HepG2 (cell line): ENCODE data around the gene LIF. TPM values are rescaled to one million over a fixed set of nuclear protein-coding genes. Genes with fewer than 3 reads are reported as not detected.

ENCODE experiments used
- ATAC-seq: fragments of 200-7000 bp; cut with Tn5 transposase; 3 replicates; pipeline ENCODE4 v1.9.1; 2020; ENCODE audit warnings: mild to moderate bottlenecking, moderate library complexity
- BruUV-seq: library from RNA; stranded (reverse); fragments of 400-500 nt; replicated peaks from 2 replicates; lab custom pipeline; 2021; lab: Mats Ljungman, UMichigan
- CTCF ChIA-PET: fragments of 300-600 bp; formaldehyde crosslinking; extraction: SDS; loops from one replicate; lab custom pipeline; 2021; ENCODE audit warnings: low total read pairs, inconsistent platforms, low intra/inter-chr PET ratio; lab: Yijun Ruan, JAX
- POLR2A ChIA-PET: fragments of 350-600 bp; sonication (Branson Sonifier 250); formaldehyde crosslinking; loops from one replicate; lab custom pipeline; 2020; ENCODE audit warnings: antibody characterized with exemption, inconsistent platforms; lab: Yijun Ruan, JAX
- DNase-seq: peaks from one replicate; pipeline ENCODE4 v3.0.0-alpha.2; 2015; ENCODE audit warnings: low spot score
- FAIRE-seq: peaks from 3 replicates; lab custom pipeline; 2011; peaks lifted over from hg19 to GRCh38; lab: Jason Lieb, UNC
- H2AFZ ChIP-seq: one replicate; pipeline ENCODE4 v1.6.1; 2011; ENCODE audit warnings: low read length, inconsistent platforms
- H3K27ac ChIP-seq: fragments of 300-600 bp; 3 replicates; pipeline ENCODE4 v1.8.0; 2011; ENCODE audit warnings: mixed run types, mild to moderate bottlenecking, mixed read lengths, low read length, inconsistent platforms; ENCODE audit not compliant: insufficient read depth; ENCODE audit errors: extremely low read length
- H3K27me3 ChIP-seq, 2 experiments: fragments of 200-600 bp in 1 of 2; 2 replicates in 1 of 2; 3 replicates in 1 of 2; pipeline versions ENCODE4 v1.6.0 to v1.8.0; 2011; ENCODE audit warnings: low read length in 2 of 2, mild to moderate bottlenecking in 2 of 2, moderate library complexity in 2 of 2, inconsistent platforms in 1 of 2; ENCODE audit not compliant: insufficient read depth in 2 of 2, control insufficient read depth in 1 of 2
- H3K36me3 ChIP-seq, 2 experiments: fragments of 200-600 bp in 1 of 2; replicated peaks in 1 of 2; 2 replicates in 1 of 2; 3 replicates in 1 of 2; pipeline versions ENCODE4 v1.5.1 to v1.8.0; 2011; ENCODE audit warnings: low read length in 2 of 2, inconsistent platforms in 1 of 2; ENCODE audit not compliant: insufficient read depth in 2 of 2, control insufficient read depth in 1 of 2
- H3K4me1 ChIP-seq: 2 replicates; pipeline ENCODE4 v1.5.1; 2012; ENCODE audit warnings: low read length, inconsistent platforms; ENCODE audit not compliant: insufficient read depth
- H3K4me2 ChIP-seq: 2 replicates; pipeline ENCODE4 v1.6.0; 2011; ENCODE audit warnings: low read depth, low read length, inconsistent platforms
- H3K4me3 ChIP-seq, 3 experiments: fragments of 200-600 bp in 1 of 3; sonication (generic), shearing (Covaris generic) in 1 of 3; replicated peaks in 1 of 3; 2 replicates each; pipeline ENCODE4 v1.5.1; 2011 to 2016; ENCODE audit warnings: low read length in 3 of 3, inconsistent platforms in 2 of 3, low read depth in 2 of 3, mild to moderate bottlenecking in 2 of 3, control low read depth in 1 of 3, mixed read lengths in 1 of 3; ENCODE audit not compliant: insufficient read depth in 1 of 3
- H3K79me2 ChIP-seq: one replicate; pipeline ENCODE4 v1.6.1; 2011; ENCODE audit warnings: low read length, inconsistent platforms; ENCODE audit not compliant: insufficient read depth
- H3K9ac ChIP-seq: 2 replicates; pipeline ENCODE4 v1.6.0; 2011; ENCODE audit warnings: mild to moderate bottlenecking, low read depth, low read length, inconsistent platforms; ENCODE audit not compliant: insufficient read depth
- H3K9me3 ChIP-seq: 2 replicates; pipeline ENCODE4 v1.5.1; 2012; ENCODE audit warnings: mild to moderate bottlenecking, low read length
- H4K20me1 ChIP-seq: 2 replicates; pipeline ENCODE4 v1.6.0; 2011; ENCODE audit warnings: inconsistent platforms, mild to moderate bottlenecking, low read length, moderate library complexity; ENCODE audit not compliant: insufficient read depth
- TEAD3 ChIP-seq: optimal IDR thresholded peaks from 2 replicates; pipeline ENCODE3; 2016; ENCODE audit warnings: borderline replicate concordance
- WGBS: methylation state at CpG from one replicate; pipeline ENCODE4 v1.1.6; 2017; ENCODE audit warnings: low lambda C conversion rate; 5-methylcytosine and 5-hydroxymethylcytosine counted together
- in situ Hi-C: cut with HindIII; loops from 2 replicates; pipeline ENCODE4 v1.10.0; 2017; ENCODE audit warnings: low pct_unique_long_range_greater_than_20kb; ENCODE audit not compliant: extremely low pct_ligation_motif_present
- intact Hi-C: fragments of 100-400 bp; cut with micrococcal nuclease; formaldehyde crosslinking; loops from one replicate; pipeline ENCODE4 v1.10.0; 2022; ENCODE audit not compliant: unreplicated experiment
- polyA plus RNA-seq, 8 experiments: library from polyadenylated mRNA; depleted of rRNA in 3 of 8; stranded (reverse) in 7 of 8; unstranded in 1 of 8; fragments of >200 nt; fragmentation: Illumina TruSeq in 4 of 8; extraction: Trizol in 4 of 8; gene quantifications; 2 replicates each; pipeline versions ENCODE4 v1.2.1 to v1.2.3, GENCODE V29; 2011 to 2016; ENCODE audit warnings: low read depth in 4 of 8, missing spikeins in 1 of 8, mixed read lengths in 1 of 8; ENCODE audit not compliant: insufficient read depth in 1 of 8
- total RNA-seq, 5 experiments: library from RNA; depleted of rRNA; stranded (reverse); fragments of >200 nt; fragmentation: Illumina TruSeq; extraction: Trizol; gene quantifications; 2 replicates each; pipeline ENCODE4 v1.2.3, GENCODE V29; 2016; ENCODE audit warnings: low read depth in 1 of 5
- TF ChIP-seq, protein P1 (sequence below): sonication (generic); formaldehyde crosslinking; conservative IDR thresholded peaks from 2 replicates; pipeline ENCODE4 v1.4.0; 2020; ENCODE audit warnings: mild to moderate bottlenecking, missing genetic modification reagents, moderate library complexity
- TF ChIP-seq, protein P2 (sequence below), 2 experiments: sonication (generic) in 1 of 2; formaldehyde crosslinking in 1 of 2; IDR thresholded peaks; 2 replicates each; pipeline versions ENCODE4 v1.5.1 to v1.6.1; 2011 to 2020; ENCODE audit warnings: borderline replicate concordance in 1 of 2, low read depth in 1 of 2, low read length in 1 of 2, mild to moderate bottlenecking in 1 of 2, missing genetic modification reagents in 1 of 2, moderate library complexity in 1 of 2

The LIF gene
- total and polyA plus RNA-seq, 2 of the 13 experiments (the other 11 are each of a cell fraction or from before 2014, with no cell fraction given) = 3.6 to 8.5 TPM

DNA sequence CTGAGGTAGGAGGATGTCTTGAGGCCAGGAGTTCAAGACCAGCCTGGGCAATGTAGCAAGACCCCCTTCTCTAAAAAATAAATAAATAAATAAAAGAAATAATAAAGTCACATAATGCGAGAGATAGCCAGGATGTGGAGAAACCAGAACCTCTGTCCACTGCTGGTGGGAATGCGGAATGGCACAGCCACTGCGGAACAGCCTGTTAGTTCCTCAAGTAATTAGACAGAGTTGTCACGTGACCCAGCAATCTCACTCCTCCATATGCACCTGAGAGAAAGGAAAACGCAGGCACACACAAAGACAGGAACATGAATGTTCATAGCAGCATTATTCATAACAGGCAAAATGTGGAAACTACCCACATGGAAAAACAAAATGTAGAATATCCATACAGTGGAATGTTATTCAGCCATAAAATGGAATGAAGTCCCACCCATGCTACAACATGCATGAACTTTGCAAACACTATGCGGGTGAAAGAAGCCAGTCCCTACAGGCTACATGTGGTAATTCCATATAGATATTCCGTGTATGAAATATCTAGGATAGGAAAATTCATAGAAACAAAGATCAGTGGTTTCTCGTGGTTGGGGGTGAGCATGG, 27.4 kb downstream of the LIF start:
- ATAC-seq (no peak), DNase-seq (no peak), FAIRE-seq (no peak)
- Histone ChIP-seq H3K79me2 (no peaks in the 10 kb centered on the region), H3K4me1 (peaks cover 45% of the 10 kb centered on the region), H2AFZ (no peak overlapping the region), H3K4me2 (no peak overlapping the region), H3K4me3 (no peak overlapping the region), H3K9me3 (no peaks in the 10 kb centered on the region), H3K27me3 (peaks cover 0 to 21% of the 10 kb centered on the region in 2 experiments; a peak in 3 of 5 replicates), H4K20me1 (no peaks in the 10 kb centered on the region), H3K27ac (no peak overlapping the region), H3K9ac (no peak overlapping the region), H3K36me3 (no peaks in the 10 kb centered on the region)
- peak; percentile 60 for TF ChIP-seq TEAD3 (CRISPR knock-in tag)
- TF ChIP-seq, protein P1, sequence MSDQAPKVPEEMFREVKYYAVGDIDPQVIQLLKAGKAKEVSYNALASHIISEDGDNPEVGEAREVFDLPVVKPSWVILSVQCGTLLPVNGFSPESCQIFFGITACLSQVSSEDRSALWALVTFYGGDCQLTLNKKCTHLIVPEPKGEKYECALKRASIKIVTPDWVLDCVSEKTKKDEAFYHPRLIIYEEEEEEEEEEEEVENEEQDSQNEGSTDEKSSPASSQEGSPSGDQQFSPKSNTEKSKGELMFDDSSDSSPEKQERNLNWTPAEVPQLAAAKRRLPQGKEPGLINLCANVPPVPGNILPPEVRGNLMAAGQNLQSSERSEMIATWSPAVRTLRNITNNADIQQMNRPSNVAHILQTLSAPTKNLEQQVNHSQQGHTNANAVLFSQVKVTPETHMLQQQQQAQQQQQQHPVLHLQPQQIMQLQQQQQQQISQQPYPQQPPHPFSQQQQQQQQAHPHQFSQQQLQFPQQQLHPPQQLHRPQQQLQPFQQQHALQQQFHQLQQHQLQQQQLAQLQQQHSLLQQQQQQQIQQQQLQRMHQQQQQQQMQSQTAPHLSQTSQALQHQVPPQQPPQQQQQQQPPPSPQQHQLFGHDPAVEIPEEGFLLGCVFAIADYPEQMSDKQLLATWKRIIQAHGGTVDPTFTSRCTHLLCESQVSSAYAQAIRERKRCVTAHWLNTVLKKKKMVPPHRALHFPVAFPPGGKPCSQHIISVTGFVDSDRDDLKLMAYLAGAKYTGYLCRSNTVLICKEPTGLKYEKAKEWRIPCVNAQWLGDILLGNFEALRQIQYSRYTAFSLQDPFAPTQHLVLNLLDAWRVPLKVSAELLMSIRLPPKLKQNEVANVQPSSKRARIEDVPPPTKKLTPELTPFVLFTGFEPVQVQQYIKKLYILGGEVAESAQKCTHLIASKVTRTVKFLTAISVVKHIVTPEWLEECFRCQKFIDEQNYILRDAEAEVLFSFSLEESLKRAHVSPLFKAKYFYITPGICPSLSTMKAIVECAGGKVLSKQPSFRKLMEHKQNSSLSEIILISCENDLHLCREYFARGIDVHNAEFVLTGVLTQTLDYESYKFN (CRISPR knock-in tag) = no peak
- TF ChIP-seq, protein P2, sequence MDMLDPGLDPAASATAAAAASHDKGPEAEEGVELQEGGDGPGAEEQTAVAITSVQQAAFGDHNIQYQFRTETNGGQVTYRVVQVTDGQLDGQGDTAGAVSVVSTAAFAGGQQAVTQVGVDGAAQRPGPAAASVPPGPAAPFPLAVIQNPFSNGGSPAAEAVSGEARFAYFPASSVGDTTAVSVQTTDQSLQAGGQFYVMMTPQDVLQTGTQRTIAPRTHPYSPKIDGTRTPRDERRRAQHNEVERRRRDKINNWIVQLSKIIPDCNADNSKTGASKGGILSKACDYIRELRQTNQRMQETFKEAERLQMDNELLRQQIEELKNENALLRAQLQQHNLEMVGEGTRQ (IDR thresholded peaks at IDR 0.05; ENCODE audit: low read depth, low read length) = 0 out of 2 replicates have a peak, but pooled peaks have one; percentile 23
- TF ChIP-seq, protein P2 (CRISPR knock-in tag; IDR thresholded peaks at IDR 0.05; ENCODE audit: borderline replicate concordance) = no peak
- no TSS peak for BruUV-seq
- in situ Hi-C loops (no loop called here), intact Hi-C loops (no loop called here)
- CTCF ChIA-PET = no interaction called here
- 88% methylated on average over 8 of the region's 8 CpGs for WGBS
- POLR2A ChIA-PET = no interaction called here
